ENCODE measurements around the gene ALG1L2.
"Not testable (repeated sequence)": the region's sequence is repeated elsewhere in the genome, so short reads cannot be mapped to it uniquely, and the experiment has no call there.

GRCh38 chr3:130086628-130087027, 5.0 kb downstream of the ALG1L2 start:
- TF ChIP-seq CTCF, PATZ1 (tag by site-specific recombination; IDR thresholded peaks at IDR 0.05): not testable (repeated sequence)
